Left lung (tissue), 10 donors: ENCODE measurements around the gene AQP12A. TPM values are rescaled to one million over a fixed set of nuclear protein-coding genes. Genes with fewer than 3 reads are reported as not detected.

ENCODE experiments used
- ATAC-seq: fragments of 200-7000 bp; cut with Tn5 transposase; one replicate; pipeline ENCODE4 v1.9.1; 2020; ENCODE audit warnings: moderate library complexity
- DNase-seq, 4 donors: peaks; one replicate each; pipeline ENCODE4 v3.0.0-alpha.2; 2013 to 2020
- H3K27ac ChIP-seq, 2 donors: fragments of 200-600 bp; sonication (generic) in 1 of 2; one replicate each; pipeline versions ENCODE4 v1.5.0 to v1.8.0; 2020 to 2021
- H3K27me3 ChIP-seq, 2 donors: fragments of 200-600 bp; sonication (generic) in 1 of 2; one replicate each; pipeline versions ENCODE4 v1.5.0 to v1.8.0; 2020 to 2021
- H3K36me3 ChIP-seq, 2 donors: fragments of 200-600 bp; sonication (generic) in 1 of 2; one replicate each; pipeline versions ENCODE4 v1.5.0 to v1.8.0; 2020 to 2021
- H3K4me1 ChIP-seq, 2 donors: fragments of 200-600 bp; one replicate each; pipeline ENCODE4 v1.8.0; 2021
- H3K4me3 ChIP-seq, 2 donors: fragments of 200-600 bp; sonication (generic) in 1 of 2; one replicate each; pipeline versions ENCODE4 v1.5.0 to v1.8.0; 2020 to 2021; ENCODE audit warnings: mild to moderate bottlenecking in 1 of 2
- H3K9me3 ChIP-seq, 2 donors: fragments of 200-600 bp; sonication (generic) in 1 of 2; one replicate each; pipeline versions ENCODE4 v1.5.0 to v1.8.0; 2020 to 2021
- CTCF ChIP-seq, 2 donors: fragments of 200-600 bp; sonication (generic) in 1 of 2; IDR thresholded peaks; one replicate each; pipeline versions ENCODE4 v1.5.0 to v1.8.0; 2021; ENCODE audit warnings: antibody characterized with exemption in 2 of 2
- intact Hi-C, 2 donors: fragments of 100-400 bp; cut with DNase I; formaldehyde crosslinking; loops; one replicate each; pipeline versions ENCODE4 v1.11.2 to v1.14.2; 2022
- polyA plus RNA-seq, 6 donors: library from polyadenylated mRNA; unstranded; fragments of 120-200 nt; gene quantifications; one replicate each; pipeline ENCODE4 v1.2.1, GENCODE V29; 2013; ENCODE audit not compliant: insufficient read length in 6 of 6
- total RNA-seq, 2 donors: library from RNA; stranded (reverse); fragmentation: NEBNext Ultra II Directional; extraction: Animal tissue kit (Norgen Biotek cat#: 25700); gene quantifications; one replicate each; pipeline ENCODE4 v1.2.1, GENCODE V29; 2021
- donor health status: DM: no; HTN: yes; CAD: no.
- donor health status: DM: no; HTN: no; CAD: no.

AQP12A gene
- total and polyA plus RNA-seq, 8 donors, result not detected

- DNase-seq, result peak in 1 of 4 donors; percentile 76
- Histone ChIP-seq H3K27me3 (no peaks in the 10 kb centered on the region), H3K27ac (no peak overlapping the region), H3K4me3 (no peak overlapping the region), H3K4me1 (no peaks in the 10 kb centered on the region), H3K9me3 (no peaks in the 10 kb centered on the region), H3K36me3 (no peaks in the 10 kb centered on the region)
- intact Hi-C loops, result no loop called here
- no peak for ATAC-seq
- no peak for TF ChIP-seq CTCF (IDR thresholded peaks at IDR 0.05)
These were observed 30.7 kb downstream of the AQP12A start for GRCh38 chr2:240722376-240722775.

GRCh38 chr2:240722796-240723735 lies 31.4 kb downstream of the AQP12A start:
- intact Hi-C loops, result no loop called here
- Histone ChIP-seq H3K36me3 (no peaks in the 10 kb centered on the region), H3K27me3 (no peaks in the 10 kb centered on the region), H3K27ac (no peak overlapping the region), H3K9me3 (no peaks in the 10 kb centered on the region), H3K4me1 (no peaks in the 10 kb centered on the region), H3K4me3 (no peak overlapping the region)
- ATAC-seq (no peak), DNase-seq (peak in 1 of 4 donors; percentile 76)
- TF ChIP-seq CTCF (IDR thresholded peaks at IDR 0.05), result no peak

- DNase-seq (peak in 1 of 4 donors; percentile 48), ATAC-seq (no peak)
- H3K27me3 ChIP-seq, result no peaks in the 10 kb centered on the region
- H3K4me3 ChIP-seq, result no peak overlapping the region
- H3K4me1 ChIP-seq, result no peaks in the 10 kb centered on the region
- TF ChIP-seq CTCF (IDR thresholded peaks at IDR 0.05), result no peak
- H3K36me3 ChIP-seq, result no peaks in the 10 kb centered on the region
- intact Hi-C loops, result no loop called here
- no peak overlapping the region for H3K27ac ChIP-seq
- no peaks in the 10 kb centered on the region for H3K9me3 ChIP-seq
These were observed 32.2 kb downstream of the AQP12A start for GRCh38 chr2:240723851-240724250.

GRCh38 chr2:240724431-240724830 lies 32.8 kb downstream of the AQP12A start:
- H3K4me1 ChIP-seq, result no peaks in the 10 kb centered on the region
- ATAC-seq, result no peak

More at GRCh38 chr2:240724431-240724830, 32.8 kb downstream of the AQP12A start:
- no peak for TF ChIP-seq CTCF (IDR thresholded peaks at IDR 0.05)
- intact Hi-C loops, result no loop called here
- H3K4me3 ChIP-seq, result no peak overlapping the region
- no peak overlapping the region for H3K27ac ChIP-seq
- H3K9me3 ChIP-seq, result no peaks in the 10 kb centered on the region
- DNase-seq, result peak in 1 of 4 donors; percentile 57
- no peaks in the 10 kb centered on the region for H3K36me3 ChIP-seq
- H3K27me3 ChIP-seq, result no peaks in the 10 kb centered on the region
